Measurements from ENCODE around the gene LIMCH1.
"Not testable (repeated sequence)": the region's sequence is repeated elsewhere in the genome, so short reads cannot be mapped to it uniquely, and the experiment has no call there.

Gene LIMCH1, protein sequence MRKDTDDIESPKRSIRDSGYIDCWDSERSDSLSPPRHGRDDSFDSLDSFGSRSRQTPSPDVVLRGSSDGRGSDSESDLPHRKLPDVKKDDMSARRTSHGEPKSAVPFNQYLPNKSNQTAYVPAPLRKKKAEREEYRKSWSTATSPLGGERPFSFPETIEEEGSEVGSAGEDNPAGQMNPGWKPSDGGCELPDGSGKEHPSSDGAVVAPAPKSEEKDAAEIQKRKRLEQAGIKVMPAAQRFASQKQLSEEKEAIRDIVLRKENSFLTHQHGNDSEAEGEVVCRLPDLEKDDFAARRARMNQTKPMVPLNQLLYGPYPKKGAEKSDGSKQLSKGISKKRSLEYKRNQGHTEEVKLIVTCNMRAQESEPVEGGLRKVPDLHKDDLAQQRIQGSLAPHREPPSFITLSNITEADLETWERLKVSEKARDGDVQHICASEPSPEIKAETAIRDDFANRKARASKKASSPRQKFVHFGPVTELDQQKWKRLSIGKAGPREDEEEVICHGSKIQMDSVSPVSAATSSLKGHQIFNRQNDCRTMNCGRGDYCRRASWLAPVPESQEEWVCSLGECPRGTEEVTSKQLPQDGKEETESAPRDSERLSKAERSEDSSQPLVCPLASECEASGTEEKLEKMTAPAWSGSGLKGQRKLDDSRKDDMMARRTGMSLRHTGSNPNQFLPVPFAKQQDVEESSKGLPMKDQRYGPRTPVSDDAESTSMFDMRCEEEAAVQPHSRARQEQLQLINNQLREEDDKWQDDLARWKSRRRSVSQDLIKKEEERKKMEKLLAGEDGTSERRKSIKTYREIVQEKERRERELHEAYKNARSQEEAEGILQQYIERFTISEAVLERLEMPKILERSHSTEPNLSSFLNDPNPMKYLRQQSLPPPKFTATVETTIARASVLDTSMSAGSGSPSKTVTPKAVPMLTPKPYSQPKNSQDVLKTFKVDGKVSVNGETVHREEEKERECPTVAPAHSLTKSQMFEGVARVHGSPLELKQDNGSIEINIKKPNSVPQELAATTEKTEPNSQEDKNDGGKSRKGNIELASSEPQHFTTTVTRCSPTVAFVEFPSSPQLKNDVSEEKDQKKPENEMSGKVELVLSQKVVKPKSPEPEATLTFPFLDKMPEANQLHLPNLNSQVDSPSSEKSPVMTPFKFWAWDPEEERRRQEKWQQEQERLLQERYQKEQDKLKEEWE (N-terminal part only)

DNA sequence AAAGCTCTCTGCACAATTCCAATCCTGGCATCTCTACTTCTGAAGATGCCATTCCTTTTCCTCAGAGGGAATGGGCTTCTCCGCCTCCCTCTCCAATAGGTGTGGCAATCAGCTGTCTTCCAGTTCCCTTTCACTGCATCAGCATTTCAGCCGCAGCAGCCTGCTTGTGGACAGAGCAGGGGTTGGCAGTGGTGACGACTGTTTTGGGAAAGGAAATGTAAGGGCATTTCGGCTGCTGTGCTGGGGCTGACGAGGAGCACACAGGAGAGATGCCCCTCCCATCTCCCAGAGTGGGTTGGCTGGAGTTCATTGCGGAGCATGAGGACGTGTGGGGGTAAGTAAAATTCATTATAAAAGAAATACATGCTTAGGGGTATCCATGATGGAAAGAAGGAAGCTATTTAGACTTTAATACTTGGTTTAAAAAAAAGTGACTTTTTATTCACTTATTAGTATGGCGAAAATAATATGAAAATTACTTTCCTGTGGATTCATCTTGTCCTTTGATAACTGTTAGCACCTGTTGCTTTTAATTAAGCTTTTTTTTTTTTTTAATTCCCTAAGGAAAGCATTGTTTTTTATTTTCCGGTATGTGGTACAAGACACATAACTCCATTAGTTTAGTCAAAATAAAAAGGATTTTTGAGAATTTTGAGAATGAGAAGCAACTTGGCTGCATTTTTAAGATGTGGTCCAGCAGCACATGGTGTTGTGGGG, at the start of gene LIMCH1:
Gene LIMCH1 (plus strand): TSS at position 141 of the 717 bp plus-strand sequence. CDS start 67,839 bp downstream, outside the sequence.
- DNase-seq (ENCODE audit: low spot score): no peak

DNA sequence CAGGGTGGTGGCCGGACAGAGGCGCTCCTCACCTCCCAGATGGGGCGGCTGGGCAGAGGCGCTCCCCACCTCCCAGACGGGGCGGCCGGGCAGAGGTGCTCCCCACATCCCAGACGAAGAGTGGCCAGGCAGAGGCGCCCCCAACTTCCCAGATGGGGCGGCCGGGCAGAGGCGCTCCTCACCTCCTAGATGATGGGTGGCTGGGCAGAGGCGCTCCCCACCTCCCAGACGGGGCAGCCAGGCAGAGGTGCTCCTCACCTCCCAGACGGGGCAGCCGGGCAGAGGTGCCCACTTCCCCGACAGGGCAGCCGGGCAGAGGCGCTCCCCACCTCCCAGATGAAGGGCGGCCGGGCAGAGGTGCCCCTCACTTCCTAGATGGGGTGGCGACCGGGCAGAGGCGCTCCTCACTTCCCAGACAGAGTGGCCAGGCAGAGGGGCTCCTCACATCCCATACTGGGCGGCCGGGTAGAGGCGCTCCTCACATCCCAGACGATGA, 46.8 kb upstream of the LIMCH1 start:
- not testable (repeated sequence) for DNase-seq (ENCODE audit: low spot score)

DNA sequence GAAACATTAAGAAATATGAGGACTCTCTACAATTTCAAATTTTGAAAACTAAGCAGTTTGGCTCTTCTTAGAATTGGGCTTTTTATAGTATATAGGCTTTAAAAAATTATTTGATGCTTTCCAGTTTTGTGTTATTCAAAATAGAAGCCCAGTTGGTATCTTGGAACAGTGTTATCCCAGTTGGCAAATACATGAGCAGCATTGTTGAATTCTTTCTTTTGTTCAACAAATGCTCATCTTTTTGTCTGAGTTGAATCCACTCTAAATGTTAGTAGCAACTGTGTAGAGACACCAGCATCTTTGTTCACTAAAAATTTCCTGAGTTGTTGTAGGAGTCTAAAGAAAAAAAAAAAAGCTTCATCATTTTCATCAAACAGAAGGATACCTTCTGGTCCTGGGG, 41.0 kb upstream of the LIMCH1 start:
- DNase-seq (ENCODE audit: low spot score): no peak

DNA sequence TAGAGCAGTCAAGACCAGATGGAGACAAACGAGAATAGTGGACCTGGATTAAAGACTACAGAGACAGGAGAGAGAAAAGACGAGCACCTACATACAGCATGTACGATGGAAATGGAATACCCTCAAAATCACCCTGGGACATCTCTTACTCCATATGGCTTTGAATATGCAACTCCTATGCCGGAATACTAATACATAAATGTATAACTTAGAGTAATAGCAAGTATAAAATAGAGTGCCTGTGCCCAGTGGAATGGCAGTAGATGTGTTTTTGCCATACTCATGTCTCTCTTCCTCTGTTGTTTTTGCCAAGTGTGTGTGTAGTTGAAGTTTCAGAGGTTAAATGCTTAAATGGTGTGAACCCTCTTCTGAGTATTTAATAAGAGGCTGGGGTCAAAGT, 39.8 kb upstream of the LIMCH1 start:
- DNase-seq (ENCODE audit: low spot score): no peak

DNA sequence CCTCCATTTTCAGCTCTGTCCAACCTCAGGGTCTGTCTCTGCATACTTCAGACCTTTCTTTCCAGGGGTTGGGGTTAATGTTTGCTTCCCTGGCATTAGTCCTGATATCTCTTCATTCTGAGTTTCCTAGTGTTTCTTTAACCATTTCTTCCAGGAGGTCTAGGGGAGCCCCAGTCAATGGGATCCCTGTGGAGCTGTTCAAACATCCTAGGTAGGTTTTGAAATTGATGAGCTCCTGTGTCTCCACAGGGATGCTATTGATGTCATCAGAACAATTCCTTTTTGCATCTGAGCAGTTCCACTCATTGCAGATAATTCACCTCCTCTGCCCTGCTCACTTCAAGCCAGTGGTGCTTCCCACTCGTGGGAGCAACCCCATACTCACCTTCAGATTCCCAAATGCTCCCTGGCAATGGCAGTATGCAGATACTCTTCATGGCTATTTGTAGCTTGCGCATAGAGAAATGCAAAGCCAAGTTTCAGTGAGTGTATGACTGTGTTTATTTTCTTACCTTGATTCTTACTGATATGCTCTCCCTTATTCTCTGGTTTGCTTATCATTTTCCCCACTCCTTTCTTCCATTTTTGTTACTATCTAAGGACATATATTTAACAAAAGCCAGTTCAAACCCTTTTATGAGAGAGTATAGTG, 33.7 kb upstream of the LIMCH1 start:
- DNase-seq (ENCODE audit: low spot score): no peak

DNA sequence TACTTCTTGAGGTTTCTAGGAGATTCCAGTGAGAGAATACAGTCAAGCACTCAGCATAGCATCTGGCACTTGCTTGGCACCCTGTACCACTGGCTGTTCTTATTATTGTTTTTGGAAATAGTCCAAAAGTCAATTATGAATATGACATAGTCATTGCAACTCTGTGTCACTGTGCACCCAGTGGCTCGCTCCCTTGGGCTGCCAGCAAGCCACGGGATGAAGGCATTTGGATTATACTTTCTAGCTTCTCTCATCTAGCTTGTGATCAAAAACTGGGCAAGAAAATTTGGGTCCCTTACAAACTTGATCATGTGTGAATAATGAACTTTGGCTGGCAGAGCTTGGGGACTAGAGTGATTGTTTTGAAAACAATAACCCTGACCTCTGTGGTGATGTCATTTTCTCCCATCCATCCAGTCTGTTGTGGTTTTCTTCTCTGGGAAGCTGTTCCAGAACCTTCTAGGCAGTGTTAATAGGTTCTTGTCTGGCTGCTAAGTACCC, 32.7 kb upstream of the LIMCH1 start:
- DNase-seq (ENCODE audit: low spot score): peak; percentile 71

DNA sequence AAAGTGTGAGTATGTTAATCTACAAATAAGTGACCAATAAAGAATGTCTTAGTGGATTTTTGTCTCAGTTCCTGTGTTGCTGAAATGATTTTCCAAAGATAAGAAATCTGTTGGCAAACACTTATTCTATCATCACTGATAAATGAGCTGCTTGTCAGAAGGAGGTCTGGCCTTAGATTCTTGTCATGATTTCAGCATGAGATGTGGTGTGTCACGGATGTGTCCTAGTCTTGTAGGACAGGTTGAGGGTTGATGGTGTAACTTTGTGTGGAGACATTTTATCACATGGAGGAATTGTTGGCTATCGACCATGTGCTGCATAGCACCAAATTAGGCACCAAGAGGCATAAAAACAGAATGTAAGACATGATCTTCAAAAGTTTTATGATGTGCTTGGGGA, 31.8 kb upstream of the LIMCH1 start:
- DNase-seq (ENCODE audit: low spot score): no peak

DNA sequence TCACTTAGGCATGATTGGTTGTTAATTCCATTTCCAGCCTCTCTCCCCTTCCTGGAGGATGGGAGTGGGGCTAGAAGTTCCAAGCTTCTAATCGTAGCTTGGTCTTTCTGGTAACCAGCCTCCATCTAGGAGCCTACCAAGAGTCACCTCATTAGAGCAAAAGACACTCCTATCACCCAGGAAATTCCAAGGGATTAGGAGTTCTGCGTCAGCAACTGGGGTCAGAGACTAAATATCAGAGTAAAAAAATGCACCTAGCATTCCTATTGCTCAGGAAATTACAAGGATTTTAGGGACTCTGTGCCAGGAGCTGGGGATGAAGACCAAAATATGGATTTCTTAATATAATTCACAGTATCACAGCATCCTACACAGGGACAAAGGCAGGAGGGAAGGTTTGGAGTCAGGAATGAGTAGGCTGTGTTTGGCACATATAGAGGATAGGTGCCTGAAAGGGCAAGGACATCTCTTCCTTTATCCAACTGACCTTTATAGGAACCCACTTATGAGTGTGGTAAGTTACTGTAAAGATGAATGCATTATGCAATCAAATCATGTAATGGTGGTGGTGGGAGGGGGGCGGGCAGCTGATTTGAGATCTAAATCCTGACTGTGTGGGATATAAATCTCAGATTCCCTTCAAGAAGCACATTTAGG, 30.5 kb upstream of the LIMCH1 start:
- no peak for DNase-seq (ENCODE audit: low spot score)

DNA sequence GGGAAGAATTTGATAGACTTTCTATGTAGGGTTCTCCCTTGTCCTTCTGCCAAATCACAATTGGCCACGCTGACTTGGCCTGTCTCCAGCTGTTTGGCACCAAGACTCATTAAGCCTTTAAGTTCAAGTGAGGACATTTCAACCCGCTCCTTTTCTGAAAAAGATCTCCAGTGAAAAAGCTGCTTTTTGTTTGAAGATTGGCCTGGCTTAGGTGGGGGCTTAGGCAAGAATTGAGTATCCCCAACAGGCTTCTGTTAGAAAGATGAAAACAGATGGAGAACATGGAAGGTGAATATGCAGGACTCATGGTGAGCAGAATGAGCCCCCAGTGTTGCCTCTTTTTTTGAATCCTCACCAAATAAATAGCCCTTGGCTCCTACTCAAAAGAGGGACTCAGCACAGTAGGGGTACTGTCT, 28.5 kb upstream of the LIMCH1 start:
- peak; percentile 63 for DNase-seq (ENCODE audit: low spot score)

DNA sequence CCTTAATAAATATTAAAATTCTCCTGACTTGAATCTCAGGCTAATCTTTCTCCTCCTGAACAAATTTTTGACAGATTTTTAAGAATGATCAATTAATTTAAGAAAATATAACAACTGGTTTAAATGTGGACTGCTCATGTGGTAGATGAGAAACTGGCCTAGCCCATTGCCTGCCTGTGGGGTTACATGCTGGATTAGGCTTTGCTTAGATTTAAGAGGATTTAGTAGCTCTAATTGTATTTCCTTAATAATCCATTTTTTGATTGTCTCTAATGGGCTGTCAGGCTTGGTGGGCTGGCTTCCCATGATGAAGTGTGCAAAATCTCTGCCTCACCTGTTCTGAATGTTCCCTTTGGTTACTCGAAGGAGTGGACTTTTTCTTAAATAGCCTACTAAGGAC, 27.8 kb upstream of the LIMCH1 start:
- DNase-seq (ENCODE audit: low spot score): no peak

DNA sequence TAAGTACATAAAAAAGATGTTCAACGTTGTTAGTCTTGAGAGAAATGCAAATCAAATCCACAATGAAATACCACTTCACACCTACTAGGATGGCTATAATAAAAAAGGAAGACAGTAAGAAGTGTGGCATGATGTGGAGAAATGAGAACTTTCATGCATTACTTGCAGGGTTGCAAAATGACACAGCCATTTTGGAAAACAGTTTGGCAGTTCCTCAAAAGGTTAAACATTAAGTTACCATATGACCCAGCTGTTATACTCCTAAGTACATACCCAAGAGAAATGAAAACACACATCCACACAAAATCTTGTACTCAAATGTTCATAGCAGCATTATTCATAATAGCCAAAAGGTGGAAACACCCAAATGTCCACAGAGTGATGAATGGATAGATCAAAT, 25.8 kb upstream of the LIMCH1 start:
- DNase-seq (ENCODE audit: low spot score): no peak

DNA sequence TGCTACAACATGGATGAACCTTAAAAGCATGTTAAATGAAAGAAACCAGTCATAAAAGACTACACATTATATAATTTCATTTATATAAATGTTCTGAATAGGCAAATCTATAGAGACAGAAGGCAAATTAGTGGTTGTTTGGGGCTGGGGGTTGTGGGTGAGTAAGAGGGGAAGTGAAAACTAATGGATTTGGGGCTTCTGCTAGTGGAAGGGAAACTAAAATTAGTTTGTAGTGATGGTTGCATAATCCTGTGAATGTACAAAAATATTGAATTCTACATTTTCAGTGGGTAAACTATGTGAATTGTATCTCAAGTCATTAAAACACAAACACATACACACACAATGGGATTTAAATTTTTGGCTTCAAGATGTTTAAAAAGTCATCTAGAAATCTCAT, 25.4 kb upstream of the LIMCH1 start:
- no peak for DNase-seq (ENCODE audit: low spot score)

DNA sequence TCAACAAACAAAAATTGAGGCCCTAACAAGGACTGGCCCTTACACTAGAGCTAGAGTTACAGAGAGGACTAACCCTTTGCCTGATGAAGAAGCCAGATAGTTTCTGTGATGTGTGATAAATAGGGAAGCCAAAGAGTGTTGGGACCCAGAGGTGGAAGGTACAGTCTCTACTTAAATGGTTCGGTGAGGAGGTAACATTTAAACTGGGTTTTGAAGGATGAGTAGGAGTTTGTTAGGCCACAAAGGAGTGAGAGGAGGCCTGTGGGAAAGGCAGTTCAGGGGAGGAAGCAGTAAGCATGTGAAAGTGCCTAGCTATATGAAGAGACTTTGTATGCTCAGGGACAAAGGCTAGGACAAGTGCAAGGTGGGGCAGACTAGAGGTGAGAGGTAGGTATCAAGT, 23.8 kb upstream of the LIMCH1 start:
- DNase-seq (ENCODE audit: low spot score): no peak

DNA sequence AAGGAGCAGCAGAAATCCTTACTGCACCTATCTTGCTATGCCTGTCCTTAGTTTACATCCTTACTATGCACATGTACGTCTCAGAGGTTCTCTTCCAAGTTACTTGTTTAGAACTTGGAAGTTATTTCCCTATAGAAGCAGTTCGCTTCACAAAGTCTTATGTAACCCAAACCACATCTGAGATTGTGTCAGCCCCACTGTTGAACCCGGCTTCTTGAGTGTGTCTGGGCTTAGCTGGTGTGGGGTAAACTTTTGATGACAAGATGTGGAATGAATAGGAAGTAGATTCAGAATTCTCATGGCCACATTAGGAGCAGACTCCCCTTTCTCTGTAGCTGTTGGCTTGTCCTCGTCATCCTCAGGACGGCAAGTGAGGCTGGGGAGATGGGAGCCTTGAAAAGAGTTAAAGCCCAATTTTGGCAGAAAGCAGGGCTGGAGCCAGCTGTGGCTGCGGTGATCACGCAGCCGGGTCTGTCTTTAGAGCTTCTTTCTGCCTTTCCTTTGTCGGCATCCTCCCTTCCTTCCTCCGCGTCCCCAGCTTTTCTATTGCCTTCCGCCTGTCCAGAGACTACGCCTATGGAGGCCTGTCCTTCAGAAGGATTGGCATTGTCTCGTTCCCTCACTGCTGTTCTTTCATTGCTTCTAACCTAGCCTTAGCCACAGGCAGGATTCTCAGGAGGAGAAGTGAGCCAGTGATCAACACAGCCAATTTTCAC, 23.0 kb upstream of the LIMCH1 start:
- DNase-seq (ENCODE audit: low spot score): no peak

DNA sequence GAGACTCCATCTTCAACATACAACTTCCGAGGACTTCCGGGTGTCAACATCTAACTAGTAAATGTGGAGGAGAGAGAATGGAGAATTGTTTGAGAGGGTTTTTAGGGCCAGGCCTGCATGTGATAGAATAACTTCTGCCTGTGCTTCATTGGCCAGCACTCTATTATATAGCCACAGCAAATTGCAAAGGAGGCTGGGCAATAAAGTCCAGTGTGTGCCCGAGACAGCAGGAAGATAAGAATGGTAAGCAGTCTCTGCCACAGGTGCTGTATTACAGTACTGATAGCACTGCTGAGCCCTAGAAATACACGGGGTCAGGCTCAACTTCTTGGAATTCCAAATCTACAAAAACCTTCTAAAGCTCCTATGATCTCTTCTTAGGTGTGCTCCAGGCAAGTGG, 20.8 kb upstream of the LIMCH1 start:
- DNase-seq (ENCODE audit: low spot score): no peak

DNA sequence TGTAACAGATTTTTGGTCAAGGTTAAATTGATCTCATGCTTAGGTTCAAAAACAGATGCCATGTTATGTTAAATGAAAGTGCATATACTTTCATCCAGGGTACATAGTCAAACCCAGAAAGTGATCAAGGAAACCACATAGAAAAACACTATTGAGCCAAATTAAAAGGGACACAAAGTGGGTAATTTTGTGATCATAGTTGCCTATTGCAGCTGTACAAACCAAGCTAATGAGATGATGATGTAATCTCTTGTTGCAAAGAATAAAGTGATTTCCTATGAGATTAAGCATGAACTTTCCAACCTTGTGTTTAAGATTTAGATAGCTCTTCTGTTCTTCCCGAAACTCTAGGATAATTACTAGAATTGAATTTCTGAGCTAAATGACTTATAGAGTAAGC, 20.2 kb upstream of the LIMCH1 start:
- DNase-seq (ENCODE audit: low spot score): no peak

DNA sequence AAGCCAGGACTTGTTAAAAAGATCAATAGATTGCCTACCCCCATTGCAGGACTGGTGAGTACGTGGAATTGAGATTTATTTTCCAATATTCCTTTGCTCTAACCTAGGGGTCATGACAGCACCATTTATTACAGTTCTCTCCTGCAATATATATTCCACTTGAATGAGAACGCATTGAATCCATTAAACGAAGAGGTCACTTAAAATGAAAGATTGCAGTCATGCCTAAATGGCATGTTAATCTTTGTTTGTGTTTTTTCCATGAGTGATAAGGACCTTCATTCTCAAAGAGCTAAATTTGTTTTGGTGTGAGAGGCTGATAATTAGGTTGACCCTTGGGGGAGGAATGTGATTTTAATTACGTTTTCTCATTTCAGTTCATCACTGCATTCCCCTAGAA, 13.5 kb upstream of the LIMCH1 start:
- no peak for DNase-seq (ENCODE audit: low spot score)

DNA sequence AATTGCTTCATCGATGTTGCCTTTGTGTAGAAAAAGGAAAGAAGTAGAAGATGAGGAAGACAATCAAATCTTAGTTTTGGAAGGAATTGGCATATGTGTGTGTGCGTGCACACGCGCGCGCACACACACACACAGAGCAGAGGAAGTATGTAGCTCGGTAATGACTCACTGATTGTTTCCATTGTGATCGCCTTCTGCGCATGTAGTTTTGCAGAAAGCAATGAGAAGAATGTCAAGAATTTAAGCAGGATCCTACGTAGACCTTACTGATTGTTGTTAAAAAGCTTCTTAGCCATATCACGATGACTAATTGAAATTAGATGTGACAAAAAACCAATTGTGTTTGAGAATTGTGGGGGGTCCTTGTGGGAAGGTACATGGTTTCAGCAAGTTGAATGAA, 12.8 kb upstream of the LIMCH1 start:
- no peak for DNase-seq (ENCODE audit: low spot score)

DNA sequence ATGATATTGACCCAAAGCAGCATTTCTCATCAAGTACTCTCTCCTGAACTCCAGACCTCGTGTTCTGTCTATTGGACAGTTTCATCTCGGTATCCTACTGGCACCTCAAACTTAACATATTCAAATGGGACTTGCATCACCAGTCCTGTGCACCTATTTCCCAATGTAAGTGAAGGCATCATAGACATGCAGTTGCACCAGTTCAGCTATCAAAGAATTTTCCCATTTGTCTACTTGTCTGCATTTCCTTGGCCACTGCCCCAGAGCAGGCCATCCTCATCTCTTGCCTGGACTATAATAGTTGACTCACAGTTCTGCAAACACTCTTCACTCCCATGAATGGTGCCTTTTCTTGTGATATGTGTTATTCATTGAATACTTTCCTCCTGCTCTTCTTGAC, 11.3 kb upstream of the LIMCH1 start:
- no peak for DNase-seq (ENCODE audit: low spot score)

Data from Ammon's horn (tissue), 1 donor.